Measurements from ENCODE around the gene RGS6.

RGS6 gene

DNA sequence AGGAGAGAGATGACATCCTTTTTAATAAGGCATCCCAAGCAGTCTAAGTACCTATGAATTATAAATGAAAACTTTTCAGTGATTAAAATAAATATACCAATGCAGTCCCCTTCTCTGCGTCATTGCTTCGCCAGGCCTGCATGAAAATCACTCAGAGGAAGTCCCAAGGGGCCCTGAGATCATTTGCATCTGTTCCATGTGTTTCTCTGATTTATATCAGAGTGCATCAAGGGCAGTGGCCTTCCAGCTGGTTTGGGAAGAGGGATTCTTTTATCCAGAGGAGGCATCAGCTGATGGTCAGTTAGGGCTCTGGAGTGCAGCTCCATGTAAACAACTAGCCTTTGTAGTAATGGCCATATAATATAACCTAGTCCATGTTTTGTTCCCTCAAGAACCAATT is 210.1 kb downstream of the RGS6 start:
- no peak for DNase-seq (ENCODE audit: extremely low read depth in 1 of 2, low read depth in 1 of 2)

GRCh38 chr14:72146241-72146640 is 214.0 kb downstream of the RGS6 start:
- DNase-seq (ENCODE audit: extremely low read depth in 1 of 2, low read depth in 1 of 2): no peak

- no peak for DNase-seq (ENCODE audit: extremely low read depth in 1 of 2, low read depth in 1 of 2)
These were observed 222.6 kb downstream of the RGS6 start for GRCh38 chr14:72154645-72155378.

DNA sequence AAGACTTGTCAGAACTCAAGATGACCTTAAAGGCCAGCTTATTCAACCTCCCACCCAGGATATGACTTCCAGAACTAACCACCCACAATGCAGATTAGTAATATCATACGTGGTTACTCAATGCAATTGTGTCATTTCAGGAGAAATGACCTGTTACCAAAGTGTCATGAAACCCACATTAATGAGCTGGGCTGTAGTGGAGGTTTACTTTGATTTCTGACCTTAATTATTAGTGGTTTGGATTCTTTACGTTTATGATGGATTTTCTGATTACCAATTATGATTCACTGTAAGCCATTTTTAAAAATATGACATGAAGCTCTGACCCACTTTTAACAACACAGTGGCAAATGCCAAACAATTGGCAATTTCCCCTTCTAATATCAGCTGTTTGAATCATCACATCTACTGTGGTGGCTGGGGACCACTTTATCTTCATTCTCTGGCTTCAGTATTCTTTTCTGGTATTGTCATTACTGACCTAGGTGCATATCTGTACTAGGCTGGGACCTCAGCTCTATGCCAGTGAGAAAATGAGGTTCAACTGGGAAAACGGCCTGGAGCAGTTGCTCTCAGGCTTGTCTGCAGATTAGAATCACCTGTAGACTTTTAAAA is 223.3 kb downstream of the RGS6 start:
- DNase-seq (ENCODE audit: extremely low read depth in 1 of 2, low read depth in 1 of 2): no peak

DNA sequence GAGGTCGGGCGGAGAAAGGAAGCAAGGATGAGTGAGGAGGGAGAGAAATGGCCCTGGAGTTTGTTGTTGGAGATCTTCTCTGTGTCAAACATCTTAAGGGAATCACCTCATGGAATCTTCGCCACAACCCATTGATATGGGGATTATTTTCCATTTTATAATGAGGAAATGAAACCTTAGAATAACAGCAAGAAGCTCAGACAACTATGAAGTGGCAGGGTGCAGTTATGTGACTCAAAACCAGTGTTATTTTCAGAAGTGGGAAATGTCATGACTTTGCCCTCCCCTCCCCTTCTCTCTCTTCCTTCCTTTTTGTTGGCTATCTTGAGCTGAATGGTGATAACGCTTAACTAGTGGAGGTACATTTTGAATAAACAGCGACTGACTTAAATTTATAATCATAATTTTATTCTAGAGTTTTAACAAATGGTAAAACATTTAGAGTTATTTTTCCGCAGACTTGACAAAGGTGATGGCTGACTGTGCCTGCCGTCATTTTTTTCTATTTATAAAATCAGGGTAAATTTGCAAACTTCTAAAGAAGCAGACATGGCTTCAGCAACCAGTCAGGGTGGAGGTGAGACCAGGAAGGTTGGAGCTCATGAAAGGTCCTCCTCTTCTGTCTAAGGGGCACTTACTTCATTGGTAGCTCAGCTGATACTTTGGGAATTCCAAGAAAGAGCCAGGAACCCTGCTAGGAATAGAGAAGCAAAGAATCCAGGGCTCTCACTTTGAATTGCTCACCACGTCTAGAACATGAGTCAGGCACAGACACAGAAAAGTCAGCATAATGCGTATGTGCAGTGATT is 232.4 kb downstream of the RGS6 start:
- no peak for DNase-seq (ENCODE audit: extremely low read depth in 1 of 2, low read depth in 1 of 2)

DNA sequence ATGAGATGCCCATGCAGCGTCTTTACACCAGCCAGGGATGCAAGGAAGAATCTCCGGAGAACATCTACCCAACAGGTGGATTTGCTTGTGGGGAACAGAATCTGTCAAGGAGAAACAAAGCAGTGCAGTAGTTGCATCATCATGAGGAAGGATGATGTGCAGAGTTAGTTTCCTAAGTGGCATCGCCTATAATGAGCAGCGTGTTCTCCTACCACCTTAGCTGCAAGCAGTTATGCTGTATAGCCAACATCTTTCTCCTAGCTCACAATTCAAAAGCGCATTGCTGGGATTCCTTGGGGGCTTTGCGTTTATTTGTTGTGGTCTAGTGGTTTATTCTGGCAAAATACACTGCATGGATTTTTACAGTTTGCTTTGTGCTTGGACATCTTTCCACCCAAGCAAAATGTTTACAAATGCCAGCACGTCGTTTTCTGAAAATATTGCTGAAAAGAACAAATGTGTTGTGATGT is 233.0 kb downstream of the RGS6 start:
- DNase-seq (ENCODE audit: extremely low read depth in 1 of 2, low read depth in 1 of 2): no peak

DNA sequence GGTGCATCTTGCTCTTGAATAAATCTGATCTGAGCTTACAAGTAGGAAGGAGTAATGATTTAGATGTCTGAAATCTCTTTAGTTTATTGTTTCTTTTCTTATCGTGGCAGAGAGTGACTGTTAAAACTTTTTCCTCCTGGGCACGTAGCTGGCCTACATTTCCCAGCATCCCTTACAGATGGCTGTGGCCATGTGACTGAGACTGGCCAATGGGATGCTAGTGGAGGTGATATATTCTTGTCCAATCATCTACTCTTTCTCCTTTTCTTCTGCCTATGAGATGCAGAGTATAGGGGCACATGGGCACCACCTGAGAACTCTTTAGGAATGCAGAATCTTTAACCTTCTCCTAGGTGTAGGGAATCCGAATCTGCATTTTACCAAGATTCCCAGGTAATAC is 237.3 kb downstream of the RGS6 start:
- DNase-seq (ENCODE audit: extremely low read depth in 1 of 2, low read depth in 1 of 2): no peak

GRCh38 chr14:72172049-72172448 is 239.8 kb downstream of the RGS6 start:
- no peak for DNase-seq (ENCODE audit: extremely low read depth in 1 of 2, low read depth in 1 of 2)

- no peak for DNase-seq (ENCODE audit: extremely low read depth in 1 of 2, low read depth in 1 of 2)
These were observed 240.4 kb downstream of the RGS6 start for GRCh38 chr14:72172597-72172996.

DNA sequence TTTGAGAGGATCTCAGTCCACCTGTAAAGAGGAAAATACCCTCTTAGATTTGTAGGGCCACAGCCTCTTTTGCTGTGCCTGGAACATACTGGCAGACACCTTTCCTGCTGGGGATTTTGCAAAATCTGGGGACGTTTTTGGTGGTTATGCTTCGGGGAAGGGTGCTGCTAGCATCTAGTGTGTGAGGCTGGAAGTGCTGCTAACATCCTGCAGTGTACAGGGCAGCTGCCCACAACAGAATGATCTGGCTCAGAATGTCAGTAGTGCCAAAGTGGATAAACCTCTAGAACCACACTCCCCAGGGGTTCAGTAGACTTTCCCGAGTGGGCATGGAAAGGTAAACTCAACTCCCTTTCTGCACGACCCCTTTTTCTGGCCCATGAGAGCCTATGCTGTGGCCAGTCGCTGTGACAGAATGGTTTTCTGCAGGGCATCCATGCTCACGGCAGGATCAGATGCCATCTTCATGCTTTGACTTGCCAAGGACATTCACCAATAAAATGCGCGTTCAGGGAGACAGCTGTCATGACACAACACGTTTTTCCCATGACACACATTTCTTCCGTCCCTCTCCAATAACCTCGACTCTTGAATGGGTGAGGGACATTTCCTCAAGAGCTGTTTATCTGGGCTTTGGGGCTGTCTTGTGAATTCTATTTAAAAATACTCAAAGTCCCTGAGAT is 240.9 kb downstream of the RGS6 start:
- DNase-seq (ENCODE audit: extremely low read depth in 1 of 2, low read depth in 1 of 2): no peak

DNA sequence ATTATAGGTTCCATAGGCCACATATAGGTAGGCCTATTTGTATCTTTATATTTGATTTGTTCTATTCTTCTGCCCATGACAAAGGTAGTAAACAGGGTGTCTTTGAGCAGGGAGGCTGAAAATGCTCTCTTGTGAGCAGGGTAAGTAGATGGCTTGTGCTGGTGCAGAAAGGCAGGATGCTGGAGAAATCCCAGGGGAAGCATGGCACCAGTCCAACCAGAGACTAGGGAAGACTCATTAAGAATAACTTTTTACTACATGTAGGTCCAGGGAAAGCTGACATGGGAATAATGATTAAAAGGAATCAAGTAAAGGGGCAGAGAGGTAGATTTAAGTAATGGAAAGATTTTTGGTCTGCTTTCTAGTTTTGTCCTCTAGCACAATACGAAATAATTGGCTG is 245.0 kb downstream of the RGS6 start:
- no peak for DNase-seq (ENCODE audit: extremely low read depth in 1 of 2, low read depth in 1 of 2)

- DNase-seq (ENCODE audit: extremely low read depth in 1 of 2, low read depth in 1 of 2): no peak
These were observed 246.3 kb downstream of the RGS6 start for GRCh38 chr14:72178517-72178916.

GRCh38 chr14:72182708-72183432 is 250.6 kb downstream of the RGS6 start:
- DNase-seq (ENCODE audit: extremely low read depth in 1 of 2, low read depth in 1 of 2): no peak

DNA sequence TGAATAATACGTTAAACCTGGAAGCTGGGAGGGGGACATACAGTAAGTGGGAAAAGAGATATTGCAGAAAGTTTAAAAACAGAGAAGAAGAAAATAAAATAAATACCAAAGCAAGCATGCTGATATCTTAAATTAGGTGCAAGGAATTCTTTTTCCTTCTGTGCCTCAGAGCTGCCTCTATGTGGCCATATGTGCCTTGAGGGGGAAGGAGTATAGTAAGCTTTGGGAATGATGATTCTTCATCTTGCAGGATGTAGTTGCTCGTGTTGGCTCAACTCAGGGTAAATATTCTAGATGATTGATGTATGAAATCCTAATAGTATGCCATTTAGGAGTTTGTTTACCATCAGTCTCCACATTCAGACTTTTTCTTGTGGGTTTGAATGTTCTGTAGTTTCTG is 251.4 kb downstream of the RGS6 start:
- DNase-seq (ENCODE audit: extremely low read depth in 1 of 2, low read depth in 1 of 2): no peak

DNA sequence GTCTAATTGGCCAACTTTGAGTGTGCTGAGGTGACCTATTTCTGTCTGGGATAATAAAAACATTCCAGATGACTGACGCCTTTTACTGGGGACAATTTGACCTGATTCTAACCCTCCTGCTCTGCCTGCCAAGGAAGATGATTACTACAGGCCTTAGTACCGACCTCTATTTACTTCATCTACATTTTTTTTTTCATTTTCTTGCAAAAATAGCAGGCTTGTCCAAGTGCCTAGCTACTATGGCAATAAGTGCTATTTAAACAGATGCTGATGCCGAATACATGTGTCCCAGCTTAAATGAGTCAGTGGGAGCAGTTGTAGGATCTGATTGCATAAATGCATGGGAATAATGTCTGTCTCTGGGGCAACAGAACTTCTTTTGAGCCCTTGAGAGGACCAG is 254.3 kb downstream of the RGS6 start:
- no peak for DNase-seq (ENCODE audit: extremely low read depth in 1 of 2, low read depth in 1 of 2)

GRCh38 chr14:72196237-72197015 is 264.2 kb downstream of the RGS6 start:
- no peak for DNase-seq (ENCODE audit: extremely low read depth in 1 of 2, low read depth in 1 of 2)

DNA sequence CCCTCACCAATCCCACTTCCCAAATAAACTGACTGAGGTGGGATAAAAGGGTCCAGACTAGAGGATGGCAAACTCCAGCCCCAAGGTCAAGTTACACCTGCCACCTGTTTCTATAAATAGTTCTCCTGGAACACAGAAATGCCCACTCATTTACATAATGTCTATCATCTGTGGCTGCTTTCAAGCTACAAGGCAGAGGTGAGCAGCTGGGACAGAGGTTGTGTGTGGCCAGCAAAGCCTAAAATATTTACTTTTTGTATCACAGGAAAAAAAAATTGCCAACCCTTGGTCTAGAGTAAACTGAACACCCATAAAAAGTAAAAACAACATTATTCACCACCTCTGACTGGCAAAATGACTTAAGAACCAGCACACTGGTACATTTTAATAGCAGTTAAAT is 269.4 kb downstream of the RGS6 start:
- no peak for DNase-seq (ENCODE audit: extremely low read depth in 1 of 2, low read depth in 1 of 2)

DNA sequence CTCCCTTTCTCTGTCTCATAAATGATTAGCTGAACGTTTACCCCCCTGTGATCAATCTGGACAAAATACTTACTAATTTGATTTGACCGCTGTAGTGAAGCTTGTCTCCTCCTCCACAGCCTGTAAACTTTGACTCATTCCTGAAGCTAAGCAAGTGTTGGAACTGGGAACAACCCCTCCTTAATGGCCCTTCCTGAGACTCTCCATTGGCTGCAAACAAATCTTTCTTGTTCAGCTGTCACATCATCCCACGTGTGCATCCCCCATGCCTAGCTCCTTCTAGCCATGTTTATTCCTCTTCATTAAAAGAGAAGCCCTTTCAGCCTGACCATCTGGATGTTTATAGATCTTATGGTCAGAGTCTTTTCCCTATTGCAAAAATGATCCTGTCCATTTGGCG is 281.2 kb downstream of the RGS6 start:
- no peak for DNase-seq (ENCODE audit: extremely low read depth in 1 of 2, low read depth in 1 of 2)

DNA sequence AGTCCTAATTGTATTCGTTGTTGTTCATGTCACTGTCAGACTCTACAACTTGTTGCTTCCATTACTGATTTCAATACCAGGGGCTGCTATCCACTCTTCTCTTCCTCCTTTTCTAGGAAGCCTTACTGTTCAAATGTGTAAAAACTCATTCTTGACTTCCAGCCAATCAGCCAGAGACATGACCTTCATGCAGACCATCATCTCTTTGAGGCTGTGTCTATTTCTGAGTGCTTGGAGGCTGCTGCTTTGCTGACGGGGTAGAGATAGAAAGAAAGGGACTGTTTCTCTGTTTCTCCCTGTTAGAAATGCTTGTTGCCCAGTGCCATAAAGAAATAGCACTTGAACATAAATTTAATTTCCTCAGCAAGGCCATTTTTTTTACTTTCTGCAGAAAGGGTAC is 282.9 kb downstream of the RGS6 start:
- DNase-seq (ENCODE audit: extremely low read depth in 1 of 2, low read depth in 1 of 2): no peak

- DNase-seq (ENCODE audit: extremely low read depth in 1 of 2, low read depth in 1 of 2): no peak
These were observed 284.9 kb downstream of the RGS6 start for GRCh38 chr14:72217135-72217534.

Measured in activated CD8-positive, alpha-beta memory T cell treated with anti-CD3 and anti-CD28 coated beads for 1 hour (primary cell).